Fibroblast of villous mesenchyme (primary cell): ENCODE results near the gene CD24. TPM values are rescaled to one million over a fixed set of nuclear protein-coding genes. Genes with fewer than 3 reads are reported as not detected.

ENCODE experiments used
- DNase-seq: peaks from one replicate; pipeline ENCODE4 v3.0.0-alpha.2; 2010; ENCODE audit warnings: low read depth
- H3K4me3 ChIP-seq: 2 replicates; pipeline ENCODE4 v1.5.1; 2011; ENCODE audit warnings: low read depth, mild to moderate bottlenecking, low read length
- total RNA-seq: library from RNA; depleted of rRNA; stranded (reverse); fragments of >200 nt; gene quantifications from 2 replicates; pipeline ENCODE4 v1.2.3, GENCODE V29; 2012
- TF ChIP-seq, protein P1 (sequence below): IDR thresholded peaks from 2 replicates; pipeline ENCODE4 v1.5.1; 2012; ENCODE audit warnings: low read depth, mild to moderate bottlenecking, low read length; ENCODE audit not compliant: insufficient read depth

CD24 gene
- total RNA-seq, 1 donor, result 4.3 TPM

DNA sequence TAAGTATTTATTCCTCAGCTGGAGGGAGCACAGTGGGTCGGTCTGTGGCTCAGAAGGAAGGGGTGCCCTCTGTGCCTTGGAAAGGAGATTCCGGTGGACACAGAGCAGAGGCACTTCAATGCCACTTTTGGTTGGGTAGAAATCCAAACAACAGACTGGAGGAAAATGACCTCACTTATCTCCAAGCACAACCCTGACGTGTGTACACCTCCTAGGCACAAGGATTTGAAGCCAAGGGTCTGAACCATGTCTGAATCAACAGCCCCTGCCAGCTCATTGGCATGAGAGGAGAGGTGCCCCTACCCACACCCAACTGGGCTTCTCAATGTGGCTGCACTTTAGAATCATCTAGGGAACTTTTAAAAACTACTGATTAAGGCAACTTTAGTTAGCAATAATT is 13.4 kb downstream of the CD24 start:
- no peak overlapping the region for H3K4me3 ChIP-seq
- TF ChIP-seq, protein P1, sequence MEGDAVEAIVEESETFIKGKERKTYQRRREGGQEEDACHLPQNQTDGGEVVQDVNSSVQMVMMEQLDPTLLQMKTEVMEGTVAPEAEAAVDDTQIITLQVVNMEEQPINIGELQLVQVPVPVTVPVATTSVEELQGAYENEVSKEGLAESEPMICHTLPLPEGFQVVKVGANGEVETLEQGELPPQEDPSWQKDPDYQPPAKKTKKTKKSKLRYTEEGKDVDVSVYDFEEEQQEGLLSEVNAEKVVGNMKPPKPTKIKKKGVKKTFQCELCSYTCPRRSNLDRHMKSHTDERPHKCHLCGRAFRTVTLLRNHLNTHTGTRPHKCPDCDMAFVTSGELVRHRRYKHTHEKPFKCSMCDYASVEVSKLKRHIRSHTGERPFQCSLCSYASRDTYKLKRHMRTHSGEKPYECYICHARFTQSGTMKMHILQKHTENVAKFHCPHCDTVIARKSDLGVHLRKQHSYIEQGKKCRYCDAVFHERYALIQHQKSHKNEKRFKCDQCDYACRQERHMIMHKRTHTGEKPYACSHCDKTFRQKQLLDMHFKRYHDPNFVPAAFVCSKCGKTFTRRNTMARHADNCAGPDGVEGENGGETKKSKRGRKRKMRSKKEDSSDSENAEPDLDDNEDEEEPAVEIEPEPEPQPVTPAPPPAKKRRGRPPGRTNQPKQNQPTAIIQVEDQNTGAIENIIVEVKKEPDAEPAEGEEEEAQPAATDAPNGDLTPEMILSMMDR, result no peak
- no peak for DNase-seq

DNA sequence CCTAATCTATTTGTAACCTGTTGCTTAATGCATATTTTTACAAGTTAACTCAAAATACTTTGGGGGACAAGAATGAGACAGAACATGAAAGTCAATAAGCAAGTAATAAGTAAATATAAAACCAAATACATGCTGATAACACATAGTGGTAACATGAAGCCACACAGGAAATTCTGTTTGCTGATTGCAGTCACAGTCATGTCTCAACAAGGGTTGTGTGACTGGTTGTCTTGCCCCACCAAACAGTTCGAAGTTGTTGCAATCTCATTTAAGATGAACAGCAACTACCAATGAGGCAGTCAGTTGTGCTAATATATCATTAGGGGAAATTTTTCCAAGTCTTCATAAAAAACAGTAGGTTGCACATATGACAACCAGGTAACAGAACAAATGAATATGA is 14.5 kb downstream of the CD24 start:
- DNase-seq, result no peak
- TF ChIP-seq, protein P1, result no peak

DNA sequence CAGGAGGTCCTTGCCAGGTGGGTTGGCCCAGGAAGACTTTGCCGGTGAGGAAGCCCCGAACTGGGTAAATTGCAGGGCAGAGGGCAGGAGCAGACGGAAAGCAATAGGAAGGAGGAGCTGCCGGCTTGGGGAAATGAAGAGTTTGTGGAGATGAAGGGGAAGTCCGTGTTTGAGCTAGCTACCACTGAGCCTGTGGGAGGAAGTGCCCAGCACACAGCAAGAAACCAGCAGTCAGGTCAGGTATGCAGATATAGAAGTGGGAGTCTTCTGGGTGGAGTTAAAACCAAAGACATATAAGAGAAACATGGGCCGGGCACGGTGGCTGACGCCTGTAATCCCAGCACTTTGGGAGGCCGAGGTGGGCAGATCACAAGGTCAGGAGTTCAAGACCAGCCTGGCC is 34.7 kb downstream of the CD24 start:
- H3K4me3 ChIP-seq, result no peak overlapping the region
- DNase-seq, result no peak
- TF ChIP-seq, protein P1, result no peak

More for the DNA sequence above, 14.5 kb downstream of the CD24 start:
- no peak overlapping the region for H3K4me3 ChIP-seq

DNA sequence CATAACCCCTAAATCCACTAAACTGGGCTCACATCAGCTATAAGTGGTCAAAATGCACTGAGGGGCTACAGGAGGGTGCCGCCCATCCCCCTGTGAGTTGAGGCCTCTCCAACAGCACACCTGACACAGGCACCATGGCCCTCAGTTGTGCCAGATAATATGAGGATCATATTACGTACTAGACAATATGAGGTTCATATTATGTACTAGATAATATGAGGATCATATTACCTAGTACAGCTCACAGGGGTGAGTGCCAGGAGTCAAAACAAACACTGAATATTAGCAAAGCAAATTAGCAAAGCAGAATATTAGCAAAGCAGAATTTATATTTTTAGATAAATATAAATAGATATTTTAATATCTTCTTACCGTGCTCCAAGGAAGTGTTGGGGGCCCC is 35.3 kb downstream of the CD24 start:
- DNase-seq, result no peak
- TF ChIP-seq, protein P1, result no peak
- H3K4me3 ChIP-seq, result no peak overlapping the region

DNA sequence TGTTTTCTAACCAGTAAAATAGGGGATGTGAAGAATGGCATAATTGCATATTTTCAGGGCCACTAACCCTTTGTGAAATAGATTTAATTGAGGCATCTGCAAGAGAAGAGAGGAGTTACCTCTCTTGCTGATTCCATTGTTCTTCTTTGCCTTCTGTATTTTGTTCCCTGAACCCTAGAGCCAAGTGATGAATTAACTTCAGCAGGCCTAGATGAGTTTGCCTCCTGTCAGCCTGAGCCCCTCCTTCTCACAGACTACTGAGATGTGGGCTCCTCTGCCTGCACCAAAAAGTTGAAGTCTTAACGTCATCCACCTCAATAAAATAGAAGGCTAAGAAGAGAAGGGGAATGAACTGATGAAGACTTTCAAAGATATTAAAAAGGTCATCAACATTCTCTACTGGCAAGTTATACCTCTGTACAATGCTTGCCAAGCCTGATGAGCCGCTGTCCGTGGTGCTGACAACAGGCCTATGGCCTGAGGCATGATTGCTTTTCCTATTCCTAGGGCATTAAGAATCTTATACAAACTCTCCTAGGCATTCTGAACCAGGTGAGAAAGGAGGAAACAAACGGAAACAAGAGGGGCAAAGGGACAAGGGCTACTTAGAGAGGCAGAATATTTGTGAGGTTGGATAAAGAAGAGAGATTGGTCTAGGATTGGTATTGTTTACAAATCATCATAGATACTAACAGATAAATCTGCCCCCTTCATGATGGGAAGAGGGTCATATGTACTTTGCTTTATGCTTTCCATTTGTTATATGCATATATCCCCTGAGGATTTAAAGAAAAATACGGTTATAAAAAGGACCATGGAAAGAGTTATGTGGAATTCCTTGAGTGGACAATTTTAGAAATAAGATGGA is 46.8 kb downstream of the CD24 start:
- no peak overlapping the region for H3K4me3 ChIP-seq
- peak; percentile 39 for DNase-seq
- TF ChIP-seq, protein P1, result no peak

DNA sequence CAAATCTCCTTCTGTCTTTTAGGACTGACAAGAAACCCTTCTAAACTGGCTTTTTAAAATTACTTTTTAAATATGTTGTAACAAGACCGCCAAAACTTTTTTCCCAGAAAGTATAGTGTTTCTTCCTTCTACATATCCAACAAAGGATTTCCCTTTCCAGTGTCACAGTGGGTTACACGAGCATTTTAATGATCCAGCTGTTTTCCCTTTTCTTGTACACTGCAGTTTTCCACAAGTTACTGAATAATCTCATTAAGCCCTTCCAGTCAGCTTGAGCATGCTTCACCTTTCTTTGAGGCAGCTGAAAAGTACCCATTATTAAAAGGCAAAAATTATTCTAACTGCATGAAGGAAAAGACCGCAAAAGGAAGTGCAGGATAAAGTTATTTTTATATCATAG is 48.6 kb downstream of the CD24 start:
- no peak overlapping the region for H3K4me3 ChIP-seq
- no peak for DNase-seq
- TF ChIP-seq, protein P1, result no peak
